Natural killer cell (primary cell): ENCODE data around the gene KBTBD3. TPM values are rescaled to one million over a fixed set of nuclear protein-coding genes. Genes with fewer than 3 reads are reported as not detected.

ENCODE experiments used
- ATAC-seq, 3 donors: fragments of 150-1000 bp in 2 of 3; fragments of 200-7000 bp in 1 of 3; cut with Tn5 transposase; 1 replicate in 1 of 3; 2 replicates in 2 of 3; pipeline ENCODE4 v1.10.0; 2021; ENCODE audit warnings: mild to moderate bottlenecking in 2 of 3, moderate library complexity in 2 of 3
- DNase-seq, 2 donors: peaks; one replicate each; pipeline versions ENCODE4 v3.0.0 to v3.0.0-alpha.2; 2013 to 2021; ENCODE audit warnings: mixed read lengths in 1 of 2
- H3K27ac ChIP-seq: one replicate; pipeline ENCODE4 v1.5.1; 2013; ENCODE audit warnings: mild to moderate bottlenecking, low read length
- H3K27me3 ChIP-seq: one replicate; pipeline ENCODE4 v1.6.1; 2013; ENCODE audit warnings: low read length; ENCODE audit not compliant: control insufficient read depth, insufficient read depth
- H3K36me3 ChIP-seq: one replicate; pipeline ENCODE4 v1.6.1; 2013; ENCODE audit warnings: low read length; ENCODE audit not compliant: control insufficient read depth, insufficient read depth
- H3K4me1 ChIP-seq: one replicate; pipeline ENCODE4 v1.6.1; 2013; ENCODE audit warnings: low read length; ENCODE audit not compliant: control insufficient read depth, insufficient read depth
- H3K4me3 ChIP-seq: one replicate; pipeline ENCODE4 v1.5.1; 2013; ENCODE audit warnings: low read length
- H3K9me3 ChIP-seq: one replicate; pipeline ENCODE4 v1.6.1; 2013; ENCODE audit warnings: low read length; ENCODE audit not compliant: control insufficient read depth, insufficient read depth
- H3K27ac Mint-ChIP-seq, 2 donors: one replicate each; pipeline ENCODE4 v1.8.0; 2022; ENCODE audit warnings: mild to moderate bottlenecking in 2 of 2, mixed read lengths in 2 of 2, moderate library complexity in 1 of 2
- H3K27me3 Mint-ChIP-seq, 2 donors: one replicate each; pipeline ENCODE4 v1.8.0; 2022; ENCODE audit warnings: low read depth in 2 of 2, mixed read lengths in 2 of 2
- H3K36me3 Mint-ChIP-seq: one replicate; pipeline ENCODE4 v1.8.0; 2022; ENCODE audit warnings: mixed read lengths
- H3K4me1 Mint-ChIP-seq, 2 donors: one replicate each; pipeline ENCODE4 v1.8.0; 2022; ENCODE audit warnings: mixed read lengths in 2 of 2
- H3K4me3 Mint-ChIP-seq: one replicate; pipeline ENCODE4 v1.8.0; 2022; ENCODE audit warnings: mild to moderate bottlenecking, moderate library complexity, mixed read lengths
- H3K9me3 Mint-ChIP-seq, 2 donors: one replicate each; pipeline ENCODE4 v1.8.0; 2022; ENCODE audit warnings: mixed read lengths in 2 of 2
- CTCF ChIP-seq: fragments of 200-600 bp; IDR thresholded peaks from one replicate; pipeline ENCODE4 v1.8.0; 2022; ENCODE audit warnings: antibody characterized with exemption
- WGBS: methylation state at CpG from one replicate; pipeline ENCODE4 v1.1.7; 2013; ENCODE audit warnings: missing lambda C conversion rate; ENCODE audit not compliant: insufficient coverage; 5-methylcytosine and 5-hydroxymethylcytosine counted together
- intact Hi-C: fragments of 100-400 bp; cut with micrococcal nuclease; formaldehyde crosslinking; loops from one replicate; pipeline ENCODE4 v1.14.2; 2022
- total RNA-seq, 4 donors: library from RNA; stranded (reverse); fragments of 120-200 nt in 1 of 4; gene quantifications; one replicate each; pipeline versions ENCODE4 v1.2.3 to v1.2.4, GENCODE V29; 2013 to 2022

Gene KBTBD3
- total RNA-seq, 3 donors from 2014 or later (not counting 1 experiment from before 2014, with no cell fraction given), result 9.0 to 12.7 (median 9.9) TPM

DNA sequence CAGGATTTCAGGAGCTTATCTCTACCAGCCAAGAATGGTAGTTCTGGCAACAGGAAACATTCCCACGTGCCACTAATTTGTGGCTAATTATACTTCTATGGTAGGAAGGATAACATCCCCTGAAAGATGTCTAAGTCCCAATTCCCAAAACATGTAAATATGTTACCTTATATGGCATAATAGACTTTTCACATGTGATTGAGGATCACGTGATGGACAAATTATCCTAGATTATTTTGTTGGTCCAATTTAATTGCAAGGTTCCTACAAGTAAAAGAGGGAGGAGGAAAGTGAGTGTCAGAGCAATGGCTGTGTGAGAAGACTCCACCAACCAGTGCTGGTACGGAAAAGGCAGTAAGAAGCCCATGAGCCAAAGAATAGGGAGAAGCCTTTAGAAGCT is 45.2 kb downstream of the KBTBD3 start:
- peaks cover 6% of the 10 kb centered on the region for H3K27me3 ChIP-seq
- WGBS, result 91% methylated on average over 2 of the region's 3 CpGs
- H3K4me1 Mint-ChIP-seq, result no peaks in the 10 kb centered on the region
- no peaks in the 10 kb centered on the region for H3K36me3 ChIP-seq
- H3K4me1 ChIP-seq, result no peaks in the 10 kb centered on the region
- H3K27ac Mint-ChIP-seq, result no peak overlapping the region
- intact Hi-C loops, result no loop called here
- no peaks in the 10 kb centered on the region for H3K9me3 Mint-ChIP-seq
- no peak for DNase-seq
- peaks cover 29 to 52% of the 10 kb centered on the region in 2 donors for H3K27me3 Mint-ChIP-seq
- ATAC-seq, result no peak
- H3K27ac ChIP-seq, result no peak overlapping the region
- no peak for TF ChIP-seq CTCF
- H3K4me3 ChIP-seq, result no peak overlapping the region
- H3K9me3 ChIP-seq, result no peaks in the 10 kb centered on the region
- no peaks in the 10 kb centered on the region for H3K36me3 Mint-ChIP-seq
- H3K4me3 Mint-ChIP-seq, result no peak overlapping the region

DNA sequence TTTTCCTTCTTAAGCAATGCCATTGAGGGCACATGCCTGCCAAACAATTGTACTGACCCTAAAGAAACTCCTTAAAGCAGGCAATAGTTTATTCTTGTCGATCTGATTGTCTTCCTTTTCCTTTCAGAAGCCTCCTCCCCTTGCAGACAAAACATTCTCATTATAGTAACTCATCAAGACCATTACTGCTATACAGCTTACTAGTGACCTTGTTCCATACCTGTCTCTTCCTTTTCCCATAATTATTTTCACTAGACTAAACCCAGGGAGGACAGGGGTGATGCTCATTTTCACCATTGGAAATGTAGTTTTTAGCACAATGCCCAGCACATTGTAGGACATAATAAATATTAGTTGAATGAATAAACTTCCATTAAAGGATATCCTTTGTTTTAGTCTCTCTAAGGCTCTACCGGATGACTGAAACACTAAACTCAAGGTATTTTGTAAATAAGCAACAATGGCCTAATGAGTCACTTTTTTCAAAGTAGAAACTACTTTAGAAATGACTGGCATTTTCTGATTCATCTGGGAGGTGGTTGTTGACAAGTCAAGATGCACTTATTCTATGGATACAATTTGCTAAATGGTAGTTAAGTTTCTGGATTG is 45.8 kb downstream of the KBTBD3 start:
- Mint-ChIP-seq H3K4me1 (no peaks in the 10 kb centered on the region), H3K36me3 (no peaks in the 10 kb centered on the region), H3K9me3 (no peaks in the 10 kb centered on the region), H3K27ac (no peak overlapping the region), H3K27me3 (peaks cover 34 to 58% of the 10 kb centered on the region in 2 donors), H3K4me3 (no peak overlapping the region)
- DNase-seq, result no peak
- Histone ChIP-seq H3K27ac (no peak overlapping the region), H3K27me3 (peaks cover 6% of the 10 kb centered on the region), H3K4me1 (no peaks in the 10 kb centered on the region), H3K4me3 (no peak overlapping the region), H3K9me3 (no peaks in the 10 kb centered on the region), H3K36me3 (no peaks in the 10 kb centered on the region)
- no peak for TF ChIP-seq CTCF
- intact Hi-C loops, result no loop called here
- ATAC-seq, result no peak
- 57% methylated on average over 2 of the region's 2 CpGs for WGBS

GRCh38 chr11:106030609-106031008 is 46.5 kb downstream of the KBTBD3 start:
- H3K27ac Mint-ChIP-seq, result no peak overlapping the region
- DNase-seq, result no peak
- 100% methylated on average over 1 of the region's 4 CpGs for WGBS
- no peaks in the 10 kb centered on the region for H3K9me3 ChIP-seq
- no peaks in the 10 kb centered on the region for H3K36me3 ChIP-seq
- H3K4me3 ChIP-seq, result no peak overlapping the region
- H3K9me3 Mint-ChIP-seq, result no peaks in the 10 kb centered on the region
- H3K4me1 Mint-ChIP-seq, result no peaks in the 10 kb centered on the region
- no peaks in the 10 kb centered on the region for H3K36me3 Mint-ChIP-seq
- no peak overlapping the region for H3K27ac ChIP-seq
- peaks cover 6% of the 10 kb centered on the region for H3K27me3 ChIP-seq
- no peak for ATAC-seq
- H3K27me3 Mint-ChIP-seq, result peaks cover 31 to 62% of the 10 kb centered on the region in 2 donors
- no peak overlapping the region for H3K4me3 Mint-ChIP-seq
- H3K4me1 ChIP-seq, result no peaks in the 10 kb centered on the region
- intact Hi-C loops, result no loop called here
- no peak for TF ChIP-seq CTCF

DNA sequence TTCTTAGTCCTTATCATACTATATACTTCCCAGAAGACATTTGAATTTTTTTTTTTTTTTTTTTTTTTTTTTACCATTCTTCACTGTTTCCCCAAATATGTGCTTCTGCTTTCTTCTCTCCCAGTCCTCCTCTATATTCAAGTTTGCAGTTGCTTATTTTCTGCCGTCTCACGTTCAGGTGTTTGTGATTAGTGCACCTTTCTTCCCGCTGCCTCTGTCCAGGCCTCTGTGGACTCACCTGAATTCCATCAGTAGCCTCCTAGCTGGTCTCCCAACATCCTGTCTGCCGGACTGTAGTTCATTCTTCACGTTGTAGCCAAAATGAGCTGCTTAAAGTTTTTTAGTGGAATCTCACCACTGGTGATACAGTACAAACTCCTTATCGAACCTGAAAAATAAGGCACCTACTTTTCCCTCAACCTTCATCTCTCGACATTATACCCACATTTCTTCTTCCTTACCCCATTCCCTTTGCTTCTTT is 54.3 kb downstream of the KBTBD3 start:
- no peaks in the 10 kb centered on the region for H3K36me3 Mint-ChIP-seq
- no peak for TF ChIP-seq CTCF
- peak in 1 of 2 donors; percentile 34 for DNase-seq
- no peaks in the 10 kb centered on the region for H3K27me3 ChIP-seq
- WGBS, result 96% methylated on average over 7 of the region's 7 CpGs
- peak overlapping the region; percentile 97 for H3K4me3 Mint-ChIP-seq
- H3K36me3 ChIP-seq, result no peaks in the 10 kb centered on the region
- no peaks in the 10 kb centered on the region for H3K9me3 ChIP-seq
- H3K27me3 Mint-ChIP-seq, result peaks cover 16 to 26% of the 10 kb centered on the region in 2 donors
- H3K27ac Mint-ChIP-seq, result peak overlapping the region; percentile 89 to 99
- no peak for ATAC-seq
- peak overlapping the region; percentile 95 for H3K4me3 ChIP-seq
- peaks cover 7% of the 10 kb centered on the region for H3K4me1 ChIP-seq
- intact Hi-C loops, result loop anchor here (1.0 to 5.0 kb wide), 2 partner anchors 53 to 1316 kb away; no protein-coding TSS in a partner anchor
- peak overlapping the region; percentile 73 for H3K27ac ChIP-seq
- peaks cover 44 to 50% of the 10 kb centered on the region in 2 donors for H3K4me1 Mint-ChIP-seq
- H3K9me3 Mint-ChIP-seq, result peaks cover 0 to 2% of the 10 kb centered on the region in 2 donors
